Liver (tissue), 9 donors: ENCODE results near the gene ABCA9. TPM values are rescaled to one million over a fixed set of nuclear protein-coding genes. Genes with fewer than 3 reads are reported as not detected.
"Not testable (repeated sequence)": the region's sequence is repeated elsewhere in the genome, so short reads cannot be mapped to it uniquely, and the experiment has no call there.

Experiments used
- DNase-seq: peaks from one replicate; pipeline ENCODE4 v3.0.0-alpha.2; 2017; ENCODE audit warnings: low spot score
- H3K27ac ChIP-seq, 2 donors: one replicate each; pipeline ENCODE4 v1.7.0; 2013; ENCODE audit warnings: inconsistent platforms in 2 of 2, low read length in 2 of 2, control low read depth in 1 of 2, low read depth in 1 of 2, mild to moderate bottlenecking in 1 of 2
- H3K27me3 ChIP-seq, 4 donors: one replicate each; pipeline versions ENCODE4 v1.6.1 to v1.7.0; 2013; ENCODE audit warnings: low read length in 3 of 4, inconsistent platforms in 1 of 4, mild to moderate bottlenecking in 1 of 4, moderate library complexity in 1 of 4; ENCODE audit not compliant: control insufficient read depth in 4 of 4, insufficient read depth in 4 of 4
- H3K36me3 ChIP-seq, 4 donors: one replicate each; pipeline versions ENCODE4 v1.6.1 to v1.7.0; 2013; ENCODE audit warnings: low read length in 3 of 4, mild to moderate bottlenecking in 3 of 4, low read depth in 1 of 4, moderate library complexity in 1 of 4; ENCODE audit not compliant: control insufficient read depth in 4 of 4, insufficient read depth in 3 of 4
- H3K4me1 ChIP-seq, 4 donors: one replicate each; pipeline versions ENCODE4 v1.6.1 to v1.7.0; 2013; ENCODE audit warnings: low read length in 3 of 4, mild to moderate bottlenecking in 3 of 4, moderate library complexity in 1 of 4; ENCODE audit not compliant: control insufficient read depth in 4 of 4, insufficient read depth in 4 of 4
- H3K4me3 ChIP-seq, 3 donors: one replicate each; pipeline versions ENCODE4 v1.6.1 to v1.7.0; 2013; ENCODE audit warnings: low read length in 3 of 3, control low read depth in 1 of 3, low read depth in 1 of 3, mild to moderate bottlenecking in 1 of 3
- H3K9ac ChIP-seq, 2 donors: one replicate each; pipeline ENCODE4 v1.7.0; 2013; ENCODE audit warnings: low read length in 2 of 2, mild to moderate bottlenecking in 2 of 2, moderate library complexity in 2 of 2, control low read depth in 1 of 2, low read depth in 1 of 2
- H3K9me3 ChIP-seq, 4 donors: one replicate each; pipeline versions ENCODE4 v1.6.1 to v1.7.0; 2013; ENCODE audit warnings: low read length in 3 of 4; ENCODE audit not compliant: control insufficient read depth in 4 of 4
- FOXA2 ChIP-seq: IDR thresholded peaks from 2 replicates; pipeline ENCODE4 v1.6.1; 2016; ENCODE audit warnings: antibody characterized with exemption
- GABPA ChIP-seq, 2 donors: IDR thresholded peaks in 1 of 2; conservative IDR thresholded peaks in 1 of 2; 2 replicates each; pipeline ENCODE4 v1.6.1; 2016; ENCODE audit warnings: antibody characterized with exemption in 2 of 2, mild to moderate bottlenecking in 1 of 2, moderate library complexity in 1 of 2
- HNF4A ChIP-seq, 2 donors: conservative IDR thresholded peaks; 2 replicates each; pipeline ENCODE4 v1.6.1; 2016; ENCODE audit warnings: antibody characterized with exemption in 2 of 2, mild to moderate bottlenecking in 2 of 2
- NR2F2 ChIP-seq: IDR thresholded peaks from 2 replicates; pipeline ENCODE4 v1.6.1; 2016; ENCODE audit warnings: antibody characterized with exemption
- RAD21 ChIP-seq, 2 donors: IDR thresholded peaks; 2 replicates each; pipeline ENCODE4 v1.6.1; 2016; ENCODE audit warnings: antibody characterized with exemption in 2 of 2, mild to moderate bottlenecking in 2 of 2
- YY1 ChIP-seq: IDR thresholded peaks from 2 replicates; pipeline ENCODE4 v1.6.1; 2016; ENCODE audit warnings: antibody characterized with exemption, mild to moderate bottlenecking
- WGBS: extraction: QIAGEN DNeasy Blood & Tissue Kit; methylation state at CpG from one replicate; pipeline ENCODE4 v1.1.7; 2013; 5-methylcytosine and 5-hydroxymethylcytosine counted together
- polyA plus RNA-seq, 2 donors: library from polyadenylated mRNA; stranded (reverse) in 1 of 2; unstranded in 1 of 2; fragments of 200-250 nt in 1 of 2; fragments of >200 nt in 1 of 2; fragmentation: Nextera tagmentation in 1 of 2; extraction: Ambion mirVana in 1 of 2; gene quantifications; one replicate each; pipeline versions ENCODE4 v1.2.1 to v1.2.3, GENCODE V29; 2013 to 2015
- total RNA-seq, 2 donors: library from RNA; depleted of rRNA; stranded (reverse); fragments of >200 nt; gene quantifications; one replicate each; pipeline ENCODE4 v1.2.3, GENCODE V29; 2014
- TF ChIP-seq, protein P1 (sequence below): IDR thresholded peaks from 2 replicates; pipeline ENCODE4 v1.6.1; 2016; ENCODE audit warnings: antibody characterized with exemption
- TF ChIP-seq, protein P2 (sequence below): IDR thresholded peaks from 2 replicates; pipeline ENCODE4 v1.6.1; 2016; ENCODE audit warnings: antibody characterized with exemption, mild to moderate bottlenecking
- donor health status: healthy.
- donor health status: healthy.
- donor health status: healthy.
- donor health status: healthy.
- donor health status: healthy.

ABCA9 gene
- total and polyA plus RNA-seq, 4 donors, result 1.4 to 18.9 (median 5.9) TPM

DNA sequence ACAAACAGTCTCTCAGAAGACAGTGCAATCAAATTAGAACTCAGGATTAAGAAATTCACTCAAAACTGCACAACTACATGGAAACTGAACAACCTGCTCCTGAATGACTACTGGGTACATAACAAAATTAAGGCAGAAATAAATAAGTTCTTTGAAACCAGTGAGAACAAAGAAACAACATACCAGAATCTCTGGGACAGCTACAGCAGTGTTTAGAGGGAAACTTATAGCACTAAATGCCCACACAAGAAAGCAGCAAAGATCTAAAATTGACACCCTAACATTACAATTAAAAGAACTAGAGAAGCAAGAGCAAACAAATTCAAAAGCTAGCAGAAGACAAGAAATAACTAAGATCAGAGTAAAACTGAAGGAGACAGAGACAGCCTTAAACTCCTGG lies 12.7 kb upstream of the ABCA9 start:
- not testable (repeated sequence) for H3K4me1 ChIP-seq, H3K27me3 ChIP-seq, H3K9ac ChIP-seq, DNase-seq, H3K27ac ChIP-seq, H3K4me3 ChIP-seq, H3K9me3 ChIP-seq
- peaks cover 5 to 19% (median 13%) of the 10 kb centered on the region in 4 donors for H3K36me3 ChIP-seq

DNA sequence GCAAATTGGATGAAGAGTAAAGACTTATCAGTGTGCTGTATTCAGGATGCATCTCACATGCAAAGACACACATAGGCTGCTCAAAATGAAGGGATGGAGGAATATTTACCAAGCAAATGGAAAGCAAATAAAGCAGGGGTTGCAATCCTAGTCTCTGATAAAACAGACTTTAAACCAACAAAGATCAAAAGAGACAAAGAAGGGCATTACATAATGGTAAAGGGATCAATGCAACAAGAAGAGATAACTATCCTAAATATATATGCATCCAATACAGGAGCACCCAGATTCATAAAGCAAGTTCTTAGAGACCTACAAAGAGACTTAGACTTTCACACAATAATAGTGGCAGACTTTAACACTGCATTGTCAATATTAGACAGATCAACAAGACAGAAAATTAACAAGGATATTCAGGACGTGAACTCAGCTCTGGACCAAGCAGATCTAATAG lies 12.1 kb upstream of the ABCA9 start:
- not testable (repeated sequence) for H3K9me3 ChIP-seq, H3K27me3 ChIP-seq, H3K4me3 ChIP-seq, H3K9ac ChIP-seq, DNase-seq, H3K4me1 ChIP-seq, H3K27ac ChIP-seq
- 58% methylated on average over 1 of the region's 1 CpG for WGBS
- H3K36me3 ChIP-seq, result peaks cover 2 to 16% (median 10%) of the 10 kb centered on the region in 4 donors
- TF ChIP-seq HNF4A (conservative IDR thresholded peaks at IDR 0.05), result peak in 1 of 2 donors; percentile 12

DNA sequence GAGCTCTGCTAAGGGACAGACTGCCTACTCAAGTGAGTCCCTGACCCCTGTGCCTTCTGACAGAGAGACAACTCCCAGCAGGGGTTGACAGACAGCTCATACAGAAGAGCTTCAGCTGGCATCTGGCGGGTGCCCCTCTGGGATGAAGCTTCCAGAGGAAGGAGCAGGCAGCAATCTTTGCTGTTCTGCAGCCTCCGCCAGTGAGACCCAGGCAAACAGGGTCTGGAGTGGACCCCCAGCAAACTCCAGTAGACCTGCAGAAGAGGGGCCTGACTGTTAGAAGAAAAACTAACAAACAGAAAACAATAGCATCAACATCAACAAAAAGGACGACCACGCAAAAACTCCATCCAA lies 10.5 kb upstream of the ABCA9 start:
- not testable (repeated sequence) for H3K9ac ChIP-seq, H3K4me3 ChIP-seq, H3K9me3 ChIP-seq, DNase-seq, H3K27ac ChIP-seq, H3K27me3 ChIP-seq, H3K4me1 ChIP-seq
- peaks cover 0 to 11% (median 2%) of the 10 kb centered on the region in 4 donors for H3K36me3 ChIP-seq
- WGBS, result 95% methylated on average over 4 of the region's 4 CpGs

DNA sequence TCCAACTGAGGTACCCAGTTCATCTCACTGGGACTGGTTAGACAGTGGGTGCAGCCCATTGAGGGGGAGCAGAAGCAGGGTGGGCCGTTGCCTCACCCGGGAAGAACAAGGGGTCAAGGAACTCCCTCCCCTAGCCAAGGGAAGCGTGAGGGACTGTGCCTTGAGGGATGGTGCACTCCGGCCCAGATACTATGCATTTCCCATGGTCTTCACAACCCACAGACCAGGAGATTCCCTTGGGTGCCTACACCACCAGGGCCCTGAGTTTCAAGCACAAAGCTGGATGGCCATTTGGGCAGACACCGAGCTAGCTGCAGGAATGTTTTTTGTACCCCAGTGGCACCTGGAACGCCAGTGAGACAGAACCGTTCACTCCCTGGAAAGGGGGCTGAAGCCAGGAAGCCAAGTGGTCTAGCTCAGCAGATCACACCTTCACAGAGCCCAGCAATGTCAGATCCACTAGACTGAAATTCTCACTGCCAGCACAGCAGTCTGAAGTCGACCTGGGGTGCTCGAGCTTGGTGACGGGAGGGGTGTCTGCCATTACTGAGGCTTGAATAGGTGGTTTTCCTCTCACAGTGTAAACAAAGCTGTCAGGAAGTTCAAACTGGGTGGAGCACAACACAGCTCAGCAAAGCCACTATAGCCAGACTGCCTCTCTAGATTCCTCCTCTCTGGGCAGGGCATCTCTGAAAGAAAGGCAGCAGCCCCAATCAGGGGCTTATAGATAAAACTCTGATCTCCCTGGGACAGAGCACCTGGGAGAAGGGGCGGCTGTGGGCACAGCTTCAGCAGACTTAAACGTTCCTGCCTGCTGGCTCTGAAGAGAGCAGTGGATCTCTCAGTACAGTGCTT lies 9.9 kb upstream of the ABCA9 start:
- H3K4me1 ChIP-seq, H3K27ac ChIP-seq, H3K27me3 ChIP-seq, H3K9ac ChIP-seq, H3K4me3 ChIP-seq, H3K9me3 ChIP-seq, DNase-seq: not testable (repeated sequence)
- H3K36me3 ChIP-seq, result peaks cover 0 to 11% (median 4%) of the 10 kb centered on the region in 4 donors
- 76% methylated on average over 12 of the region's 12 CpGs for WGBS

DNA sequence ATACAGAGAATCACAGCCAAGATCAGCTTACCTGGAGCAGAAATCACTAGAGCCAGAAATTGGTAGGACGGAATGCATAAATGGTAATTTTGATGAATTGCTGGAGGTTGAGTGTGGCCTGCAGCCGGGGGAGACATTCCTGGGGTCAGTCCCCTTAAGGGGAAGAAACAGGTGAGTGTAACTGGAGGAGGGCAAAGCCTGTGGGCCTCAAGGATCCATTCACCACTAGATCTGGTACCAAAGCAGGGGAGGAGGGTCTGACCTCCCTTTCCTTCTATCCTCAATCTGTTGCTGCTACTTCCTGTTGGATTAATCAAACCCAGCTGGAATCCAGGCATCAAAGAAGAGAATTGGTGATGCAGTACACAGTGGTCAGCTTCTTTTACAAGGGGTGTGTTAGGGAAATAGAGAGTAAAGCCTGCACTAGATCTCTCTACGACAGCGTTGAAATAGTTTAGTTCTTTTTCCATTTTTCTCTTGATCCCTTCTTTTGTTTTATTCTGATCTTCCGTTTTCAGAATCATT lies 8.6 kb upstream of the ABCA9 start:
- peaks cover 0 to 3% (median 0%) of the 10 kb centered on the region in 4 donors for H3K4me1 ChIP-seq
- peaks cover 0 to 11% (median 4%) of the 10 kb centered on the region in 4 donors for H3K36me3 ChIP-seq
- no peak overlapping the region for H3K27ac ChIP-seq
- WGBS, result 96% methylated on average over 5 of the region's 5 CpGs
- no peaks in the 10 kb centered on the region for H3K9me3 ChIP-seq
- H3K9ac ChIP-seq, result no peak overlapping the region
- H3K4me3 ChIP-seq, result no peak overlapping the region
- DNase-seq, result no peak
- H3K27me3 ChIP-seq, result no peaks in the 10 kb centered on the region
- TF ChIP-seq, protein P1, sequence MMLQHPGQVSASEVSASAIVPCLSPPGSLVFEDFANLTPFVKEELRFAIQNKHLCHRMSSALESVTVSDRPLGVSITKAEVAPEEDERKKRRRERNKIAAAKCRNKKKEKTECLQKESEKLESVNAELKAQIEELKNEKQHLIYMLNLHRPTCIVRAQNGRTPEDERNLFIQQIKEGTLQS, result no peak
- no peak for TF ChIP-seq RAD21 (IDR thresholded peaks at IDR 0.05)
- no peak for TF ChIP-seq NR2F2
- TF ChIP-seq FOXA2, result no peak
- TF ChIP-seq, protein P2, sequence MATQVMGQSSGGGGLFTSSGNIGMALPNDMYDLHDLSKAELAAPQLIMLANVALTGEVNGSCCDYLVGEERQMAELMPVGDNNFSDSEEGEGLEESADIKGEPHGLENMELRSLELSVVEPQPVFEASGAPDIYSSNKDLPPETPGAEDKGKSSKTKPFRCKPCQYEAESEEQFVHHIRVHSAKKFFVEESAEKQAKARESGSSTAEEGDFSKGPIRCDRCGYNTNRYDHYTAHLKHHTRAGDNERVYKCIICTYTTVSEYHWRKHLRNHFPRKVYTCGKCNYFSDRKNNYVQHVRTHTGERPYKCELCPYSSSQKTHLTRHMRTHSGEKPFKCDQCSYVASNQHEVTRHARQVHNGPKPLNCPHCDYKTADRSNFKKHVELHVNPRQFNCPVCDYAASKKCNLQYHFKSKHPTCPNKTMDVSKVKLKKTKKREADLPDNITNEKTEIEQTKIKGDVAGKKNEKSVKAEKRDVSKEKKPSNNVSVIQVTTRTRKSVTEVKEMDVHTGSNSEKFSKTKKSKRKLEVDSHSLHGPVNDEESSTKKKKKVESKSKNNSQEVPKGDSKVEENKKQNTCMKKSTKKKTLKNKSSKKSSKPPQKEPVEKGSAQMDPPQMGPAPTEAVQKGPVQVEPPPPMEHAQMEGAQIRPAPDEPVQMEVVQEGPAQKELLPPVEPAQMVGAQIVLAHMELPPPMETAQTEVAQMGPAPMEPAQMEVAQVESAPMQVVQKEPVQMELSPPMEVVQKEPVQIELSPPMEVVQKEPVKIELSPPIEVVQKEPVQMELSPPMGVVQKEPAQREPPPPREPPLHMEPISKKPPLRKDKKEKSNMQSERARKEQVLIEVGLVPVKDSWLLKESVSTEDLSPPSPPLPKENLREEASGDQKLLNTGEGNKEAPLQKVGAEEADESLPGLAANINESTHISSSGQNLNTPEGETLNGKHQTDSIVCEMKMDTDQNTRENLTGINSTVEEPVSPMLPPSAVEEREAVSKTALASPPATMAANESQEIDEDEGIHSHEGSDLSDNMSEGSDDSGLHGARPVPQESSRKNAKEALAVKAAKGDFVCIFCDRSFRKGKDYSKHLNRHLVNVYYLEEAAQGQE, result no peak
- no peak for TF ChIP-seq GABPA (IDR thresholded peaks at IDR 0.05 in 1 of 2, conservative IDR thresholded peaks at IDR 0.05 in 1 of 2)
- no peak for TF ChIP-seq YY1
